Activated T-helper 17 cell treated with anti-CD3 and anti-CD28 coated beads, Interleukin-2, amount 50 U/mL, for 72 hours (primary cell): ENCODE measurements around the gene DIAPH3. TPM values are rescaled to one million over a fixed set of nuclear protein-coding genes. Genes with fewer than 3 reads are reported as not detected.

Experiments
- ATAC-seq: fragments of 150-1000 bp; cut with Tn5 transposase; replicated peaks from 2 replicates; pipeline ENCODE4 v1.10.0; 2021; ENCODE audit warnings: mild to moderate bottlenecking, moderate library complexity
- H3K27ac Mint-ChIP-seq: one replicate; pipeline ENCODE4 v1.8.0; 2022; ENCODE audit warnings: mixed read lengths
- H3K27me3 Mint-ChIP-seq: one replicate; pipeline ENCODE4 v1.8.0; 2022; ENCODE audit warnings: mixed read lengths
- H3K36me3 Mint-ChIP-seq: one replicate; pipeline ENCODE4 v1.8.0; 2022; ENCODE audit warnings: low read depth, mild to moderate bottlenecking, mixed read lengths
- H3K4me1 Mint-ChIP-seq: one replicate; pipeline ENCODE4 v1.8.0; 2022; ENCODE audit warnings: mixed read lengths
- H3K4me3 Mint-ChIP-seq: one replicate; pipeline ENCODE4 v1.8.0; 2022; ENCODE audit warnings: mild to moderate bottlenecking, mixed read lengths
- H3K9me3 Mint-ChIP-seq: one replicate; pipeline ENCODE4 v1.8.0; 2022; ENCODE audit warnings: mixed read lengths
- total RNA-seq, 2 donors: library from RNA; stranded (reverse); gene quantifications; one replicate each; pipeline ENCODE4 v1.2.3, GENCODE V29; 2022

The DIAPH3 gene
- total RNA-seq, 2 donors from 2014 or later, result 23.8 to 31.0 TPM

- H3K27me3 Mint-ChIP-seq, result no peaks in the 10 kb centered on the region
- no peaks in the 10 kb centered on the region for H3K9me3 Mint-ChIP-seq
- no peaks in the 10 kb centered on the region for H3K36me3 Mint-ChIP-seq
- no peak overlapping the region for H3K27ac Mint-ChIP-seq
- no peak overlapping the region for H3K4me3 Mint-ChIP-seq
- ATAC-seq, result no peak
- H3K4me1 Mint-ChIP-seq, result no peaks in the 10 kb centered on the region
Observed at GRCh38 chr13:59782696-59783095, 381.0 kb downstream of the DIAPH3 start.

DNA sequence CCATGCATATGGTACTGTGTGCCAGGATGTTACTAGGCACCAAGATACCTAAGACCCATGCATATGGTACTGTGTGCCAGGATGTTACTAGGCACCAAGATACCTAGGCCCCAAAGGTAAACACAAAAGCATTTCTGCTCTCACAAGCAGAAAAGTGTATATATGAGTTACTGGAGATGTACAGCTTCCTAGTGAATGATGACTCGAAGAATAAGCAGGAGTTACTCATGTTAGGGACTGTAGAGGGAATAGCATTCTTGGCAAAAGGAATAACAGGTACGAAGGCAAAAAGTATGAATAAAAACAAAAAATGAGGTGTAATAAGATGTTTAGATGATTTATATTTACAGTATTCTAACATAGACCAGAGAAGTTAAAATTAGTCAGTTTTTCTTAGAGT lies 383.7 kb downstream of the DIAPH3 start:
- Mint-ChIP-seq H3K27ac (no peak overlapping the region), H3K36me3 (no peaks in the 10 kb centered on the region), H3K9me3 (no peaks in the 10 kb centered on the region), H3K4me3 (no peak overlapping the region), H3K4me1 (no peaks in the 10 kb centered on the region), H3K27me3 (no peaks in the 10 kb centered on the region)
- no peak for ATAC-seq

GRCh38 chr13:59776924-59777690 lies 386.6 kb downstream of the DIAPH3 start:
- Mint-ChIP-seq H3K4me3 (no peak overlapping the region), H3K36me3 (no peaks in the 10 kb centered on the region), H3K27ac (no peak overlapping the region), H3K9me3 (no peaks in the 10 kb centered on the region), H3K27me3 (no peaks in the 10 kb centered on the region), H3K4me1 (no peaks in the 10 kb centered on the region)
- ATAC-seq, result peak; percentile 52

DNA sequence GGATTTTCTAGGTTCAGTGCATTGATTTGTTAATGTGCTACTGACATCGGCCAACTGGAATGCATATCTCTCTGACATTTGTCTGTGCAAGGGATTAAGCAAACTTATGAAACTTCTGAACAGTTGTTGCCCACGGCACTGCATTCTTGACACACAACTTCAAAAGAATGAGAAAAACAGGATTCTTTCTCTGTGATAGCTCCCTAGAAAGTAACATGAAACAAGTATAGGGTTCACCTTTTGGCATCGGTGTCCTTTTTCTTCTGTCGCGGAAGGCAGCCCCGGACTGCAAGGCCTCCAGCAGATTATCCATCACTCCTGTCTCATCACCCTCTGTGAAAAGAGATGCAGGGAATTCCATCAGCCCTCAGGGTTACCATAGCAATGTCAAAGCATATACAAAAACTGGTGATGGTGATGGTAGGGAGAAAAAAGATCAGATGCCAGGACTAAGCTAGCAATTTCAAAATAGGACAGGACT lies 389.2 kb downstream of the DIAPH3 start:
- Mint-ChIP-seq H3K9me3 (no peaks in the 10 kb centered on the region), H3K27me3 (no peaks in the 10 kb centered on the region)

GRCh38 chr13:59771272-59771671 lies 392.5 kb downstream of the DIAPH3 start:
- no peak for ATAC-seq
- Mint-ChIP-seq H3K9me3 (no peaks in the 10 kb centered on the region), H3K4me3 (no peak overlapping the region), H3K27ac (no peak overlapping the region), H3K27me3 (no peaks in the 10 kb centered on the region), H3K4me1 (no peaks in the 10 kb centered on the region), H3K36me3 (no peaks in the 10 kb centered on the region)

More for the DNA sequence above, 389.2 kb downstream of the DIAPH3 start:
- ATAC-seq, result no peak
- no peaks in the 10 kb centered on the region for H3K4me1 Mint-ChIP-seq
- H3K27ac Mint-ChIP-seq, result no peak overlapping the region
- H3K4me3 Mint-ChIP-seq, result no peak overlapping the region
- H3K36me3 Mint-ChIP-seq, result no peaks in the 10 kb centered on the region

DNA sequence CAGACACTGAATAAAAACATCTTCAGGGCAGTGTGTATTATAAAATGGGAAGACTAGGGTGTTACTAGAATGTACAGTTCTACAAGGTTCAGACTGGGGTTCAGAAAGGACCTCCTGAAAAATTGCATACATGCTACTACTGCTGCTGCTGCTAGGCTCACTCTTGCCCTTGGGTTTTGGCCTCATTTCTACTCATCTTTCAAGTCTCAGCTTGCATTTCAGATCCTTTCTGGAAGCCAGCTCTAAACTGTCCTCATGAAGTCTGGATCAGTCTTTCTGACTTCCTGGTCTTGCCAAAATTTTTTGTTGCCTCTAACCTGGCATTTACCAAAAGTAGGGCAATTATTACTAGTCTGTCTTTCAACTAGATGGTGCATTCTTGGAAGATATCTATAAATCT lies 393.3 kb downstream of the DIAPH3 start:
- H3K4me1 Mint-ChIP-seq, result no peaks in the 10 kb centered on the region
- H3K9me3 Mint-ChIP-seq, result no peaks in the 10 kb centered on the region
- ATAC-seq, result no peak
- H3K36me3 Mint-ChIP-seq, result no peaks in the 10 kb centered on the region
- H3K27ac Mint-ChIP-seq, result no peak overlapping the region
- no peaks in the 10 kb centered on the region for H3K27me3 Mint-ChIP-seq
- no peak overlapping the region for H3K4me3 Mint-ChIP-seq

GRCh38 chr13:59766236-59766635 lies 397.5 kb downstream of the DIAPH3 start:
- H3K36me3 Mint-ChIP-seq, result no peaks in the 10 kb centered on the region
- no peak for ATAC-seq
- H3K9me3 Mint-ChIP-seq, result no peaks in the 10 kb centered on the region
- no peaks in the 10 kb centered on the region for H3K4me1 Mint-ChIP-seq
- H3K27ac Mint-ChIP-seq, result no peak overlapping the region
- no peak overlapping the region for H3K4me3 Mint-ChIP-seq
- no peaks in the 10 kb centered on the region for H3K27me3 Mint-ChIP-seq

DNA sequence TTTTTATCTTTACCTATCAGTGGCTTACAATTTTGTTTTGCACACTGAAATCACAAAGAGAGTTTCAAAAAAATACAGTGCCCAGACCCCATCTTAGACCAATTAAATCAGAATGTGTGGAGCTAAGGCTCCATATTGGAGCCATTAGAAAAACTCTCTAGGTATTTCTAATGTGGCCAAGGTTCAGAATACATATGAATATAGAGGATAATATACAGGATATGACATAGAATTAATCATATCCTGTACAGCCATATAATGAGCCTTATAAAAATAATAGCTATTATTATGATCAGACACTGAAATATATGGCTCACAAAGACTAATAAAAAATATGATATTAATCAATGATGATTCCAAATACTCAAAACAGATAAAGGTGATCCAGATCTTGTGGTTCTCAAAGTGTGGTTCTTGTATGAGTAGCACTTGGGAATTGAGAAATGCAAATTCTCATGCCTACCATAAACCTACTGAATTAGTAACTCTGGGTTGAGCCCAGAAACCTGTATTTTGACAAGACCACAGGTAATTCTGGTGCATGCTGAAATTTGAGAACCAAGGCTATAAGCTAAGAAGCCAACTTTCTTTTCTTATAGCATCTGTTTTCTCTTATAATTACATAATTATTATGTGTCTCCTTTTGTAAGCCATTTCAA lies 408.0 kb downstream of the DIAPH3 start:
- Mint-ChIP-seq H3K27ac (no peak overlapping the region), H3K9me3 (no peaks in the 10 kb centered on the region), H3K36me3 (no peaks in the 10 kb centered on the region), H3K4me1 (no peaks in the 10 kb centered on the region), H3K27me3 (no peaks in the 10 kb centered on the region), H3K4me3 (no peak overlapping the region)
- ATAC-seq, result peak; percentile 55

- H3K27me3 Mint-ChIP-seq, result no peaks in the 10 kb centered on the region
- no peaks in the 10 kb centered on the region for H3K9me3 Mint-ChIP-seq
- H3K4me1 Mint-ChIP-seq, result no peaks in the 10 kb centered on the region
- no peak overlapping the region for H3K4me3 Mint-ChIP-seq
- ATAC-seq, result peak; percentile 32
- no peak overlapping the region for H3K27ac Mint-ChIP-seq
- H3K36me3 Mint-ChIP-seq, result no peaks in the 10 kb centered on the region
Observed at GRCh38 chr13:59754411-59754810, 409.3 kb downstream of the DIAPH3 start.

GRCh38 chr13:59750860-59751259 lies 412.9 kb downstream of the DIAPH3 start:
- no peaks in the 10 kb centered on the region for H3K4me1 Mint-ChIP-seq
- no peak for ATAC-seq
- no peaks in the 10 kb centered on the region for H3K27me3 Mint-ChIP-seq
- no peak overlapping the region for H3K4me3 Mint-ChIP-seq
- no peaks in the 10 kb centered on the region for H3K9me3 Mint-ChIP-seq
- no peaks in the 10 kb centered on the region for H3K36me3 Mint-ChIP-seq
- no peak overlapping the region for H3K27ac Mint-ChIP-seq

- Mint-ChIP-seq H3K36me3 (no peaks in the 10 kb centered on the region), H3K4me3 (no peak overlapping the region), H3K27me3 (no peaks in the 10 kb centered on the region), H3K9me3 (no peaks in the 10 kb centered on the region), H3K4me1 (no peaks in the 10 kb centered on the region), H3K27ac (no peak overlapping the region)
- no peak for ATAC-seq
Observed at GRCh38 chr13:59748046-59748445, 415.7 kb downstream of the DIAPH3 start.

DNA sequence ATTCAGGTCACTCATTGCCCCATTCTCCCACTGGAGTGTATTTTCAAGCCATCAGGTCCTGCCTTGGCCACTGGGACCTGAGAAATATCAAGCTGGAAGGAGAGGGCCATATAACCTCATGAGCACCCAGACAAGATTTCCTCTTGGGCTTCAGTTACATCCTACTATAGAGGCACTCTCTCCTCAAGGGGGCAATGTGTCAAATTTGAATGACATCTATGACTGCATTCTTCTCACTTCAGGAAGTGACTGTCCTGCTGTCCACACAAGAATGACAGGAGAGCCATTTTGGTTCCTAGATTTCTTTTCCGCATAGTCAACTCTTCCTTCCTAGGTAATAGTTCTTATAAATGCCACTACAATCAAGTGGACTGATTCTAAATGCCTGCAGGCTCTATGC lies 416.2 kb downstream of the DIAPH3 start:
- peak; percentile 33 for ATAC-seq
- no peaks in the 10 kb centered on the region for H3K4me1 Mint-ChIP-seq

GRCh38 chr13:59746291-59746962 lies 417.3 kb downstream of the DIAPH3 start:
- H3K4me1 Mint-ChIP-seq, result no peaks in the 10 kb centered on the region
- no peaks in the 10 kb centered on the region for H3K36me3 Mint-ChIP-seq
- H3K9me3 Mint-ChIP-seq, result no peaks in the 10 kb centered on the region
- H3K27me3 Mint-ChIP-seq, result no peaks in the 10 kb centered on the region
- no peak overlapping the region for H3K4me3 Mint-ChIP-seq
- H3K27ac Mint-ChIP-seq, result no peak overlapping the region
- ATAC-seq, result peak; percentile 77

More for the DNA sequence above, 416.2 kb downstream of the DIAPH3 start:
- H3K9me3 Mint-ChIP-seq, result no peaks in the 10 kb centered on the region
- H3K27me3 Mint-ChIP-seq, result no peaks in the 10 kb centered on the region
- H3K36me3 Mint-ChIP-seq, result no peaks in the 10 kb centered on the region
- H3K27ac Mint-ChIP-seq, result no peak overlapping the region
- no peak overlapping the region for H3K4me3 Mint-ChIP-seq

GRCh38 chr13:59745392-59745788 lies 418.3 kb downstream of the DIAPH3 start:
- Mint-ChIP-seq H3K4me3 (no peak overlapping the region), H3K4me1 (no peaks in the 10 kb centered on the region), H3K9me3 (no peaks in the 10 kb centered on the region), H3K36me3 (no peaks in the 10 kb centered on the region), H3K27ac (no peak overlapping the region), H3K27me3 (no peaks in the 10 kb centered on the region)
- ATAC-seq, result peak; percentile 27
